GF-D8 (cell line): ENCODE measurements around the gene SPATS2.

Experiments used
- DNase-seq: peaks from one replicate; lab custom pipeline; 2025; lab: John Stamatoyannopoulos, UW

SPATS2 gene

GRCh38 chr12:49541140-49541861 lies 174.0 kb downstream of the SPATS2 start:
- DNase-seq: no peak

GRCh38 chr12:49541911-49542505 lies 174.7 kb downstream of the SPATS2 start:
- DNase-seq: no peak

DNA sequence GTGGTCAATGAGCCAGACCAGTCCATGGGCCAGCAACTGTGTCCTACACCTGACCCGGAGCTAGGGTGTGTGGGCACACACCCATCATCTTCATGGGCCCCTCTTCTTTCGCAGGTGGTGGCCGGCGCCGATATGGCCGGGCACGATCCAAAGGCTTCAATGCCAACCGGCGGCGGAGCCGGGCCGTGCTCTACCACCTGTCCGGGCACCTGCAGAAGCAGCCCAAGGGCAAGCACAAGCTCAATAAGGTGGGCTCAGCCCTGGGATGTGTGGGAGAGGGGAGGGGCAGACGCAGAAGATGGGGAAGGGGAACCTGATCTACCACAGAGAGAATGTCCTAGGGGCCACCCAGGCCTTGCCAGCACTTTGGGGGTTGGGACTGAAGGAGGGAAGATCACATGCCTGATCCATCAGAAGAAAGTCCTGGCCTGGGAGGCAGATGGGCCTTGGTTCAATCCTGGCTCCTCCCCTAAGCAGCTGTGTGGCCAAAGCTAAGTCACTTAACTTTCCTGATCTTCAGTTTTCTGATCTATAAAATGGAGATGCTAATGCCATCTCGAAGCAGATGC lies 175.4 kb downstream of the SPATS2 start:
- no peak for DNase-seq

GRCh38 chr12:49543221-49543913 lies 176.1 kb downstream of the SPATS2 start:
- DNase-seq: no peak

GRCh38 chr12:49543914-49544815 lies 176.9 kb downstream of the SPATS2 start:
- no peak for DNase-seq

DNA sequence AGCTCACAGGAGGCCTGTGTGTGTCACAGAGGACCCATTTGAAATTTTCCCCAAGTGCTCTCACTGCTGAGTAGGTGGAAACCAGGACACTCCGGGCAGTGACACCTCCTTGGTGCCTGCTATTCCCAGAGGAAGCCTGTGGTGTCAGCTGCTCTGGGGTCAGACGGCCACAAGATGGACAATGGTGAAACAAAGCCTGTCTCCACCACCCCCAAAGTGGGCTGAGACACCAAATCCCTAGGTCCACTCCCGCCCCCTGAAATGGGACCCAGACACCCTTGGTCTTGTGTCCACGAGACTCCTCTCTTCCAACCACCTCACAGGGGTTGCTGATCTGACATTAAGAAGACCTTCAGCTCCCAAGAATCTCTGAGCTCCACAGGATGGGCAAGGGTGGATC lies 178.6 kb downstream of the SPATS2 start:
- DNase-seq: no peak

DNA sequence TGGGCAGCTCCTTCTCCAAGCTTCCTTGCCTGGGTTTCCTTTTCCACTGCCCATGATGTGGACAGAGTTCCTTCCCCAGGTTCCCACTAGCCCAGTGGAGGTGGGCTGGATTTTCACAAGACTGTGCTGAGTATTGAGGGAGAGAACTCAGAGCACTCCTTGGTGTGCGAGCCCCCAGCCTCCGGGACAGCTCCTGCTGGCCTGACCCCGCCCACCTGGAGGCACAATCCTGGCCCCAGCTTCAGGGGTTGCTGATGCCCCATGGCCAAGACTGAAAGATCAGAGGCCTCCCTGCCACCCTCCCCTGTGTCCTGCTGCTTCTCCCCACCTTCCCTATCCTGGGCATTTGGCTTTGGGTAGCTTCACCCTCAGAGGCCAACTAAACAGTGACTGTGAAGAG lies 179.2 kb downstream of the SPATS2 start:
- no peak for DNase-seq

DNA sequence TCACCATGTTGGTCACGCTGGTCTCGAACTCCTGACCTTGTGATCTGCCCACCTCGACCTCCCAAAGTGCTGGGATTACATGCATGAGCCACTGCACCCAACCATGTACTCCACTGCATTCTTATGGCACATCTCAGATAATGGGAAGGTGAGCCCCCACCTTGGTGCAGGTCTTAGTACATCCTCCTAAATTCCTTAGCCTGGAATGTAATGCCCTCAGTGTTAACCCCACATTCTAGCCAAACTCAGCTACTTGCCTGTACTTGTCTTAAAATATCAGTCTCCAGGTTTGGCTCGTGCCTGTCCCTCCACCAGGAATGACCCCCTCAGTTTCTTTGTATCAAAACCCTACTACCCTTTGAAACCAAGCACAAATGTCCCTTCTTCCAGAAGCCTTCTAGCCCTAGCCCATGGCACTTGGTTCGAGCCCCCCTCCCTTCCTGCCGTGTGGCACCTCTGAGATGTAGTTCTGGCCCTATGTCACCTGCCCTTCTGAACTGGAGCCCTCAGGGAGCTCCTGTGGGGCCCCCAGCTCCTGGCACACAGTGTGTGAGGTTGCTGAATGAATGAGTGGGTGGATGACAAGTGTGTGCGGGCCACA lies 179.9 kb downstream of the SPATS2 start:
- no peak for DNase-seq

- DNase-seq: no peak
Measured at GRCh38 chr12:49548481-49548821, 181.2 kb downstream of the SPATS2 start.

GRCh38 chr12:49548822-49549648 lies 181.8 kb downstream of the SPATS2 start:
- DNase-seq: no peak

DNA sequence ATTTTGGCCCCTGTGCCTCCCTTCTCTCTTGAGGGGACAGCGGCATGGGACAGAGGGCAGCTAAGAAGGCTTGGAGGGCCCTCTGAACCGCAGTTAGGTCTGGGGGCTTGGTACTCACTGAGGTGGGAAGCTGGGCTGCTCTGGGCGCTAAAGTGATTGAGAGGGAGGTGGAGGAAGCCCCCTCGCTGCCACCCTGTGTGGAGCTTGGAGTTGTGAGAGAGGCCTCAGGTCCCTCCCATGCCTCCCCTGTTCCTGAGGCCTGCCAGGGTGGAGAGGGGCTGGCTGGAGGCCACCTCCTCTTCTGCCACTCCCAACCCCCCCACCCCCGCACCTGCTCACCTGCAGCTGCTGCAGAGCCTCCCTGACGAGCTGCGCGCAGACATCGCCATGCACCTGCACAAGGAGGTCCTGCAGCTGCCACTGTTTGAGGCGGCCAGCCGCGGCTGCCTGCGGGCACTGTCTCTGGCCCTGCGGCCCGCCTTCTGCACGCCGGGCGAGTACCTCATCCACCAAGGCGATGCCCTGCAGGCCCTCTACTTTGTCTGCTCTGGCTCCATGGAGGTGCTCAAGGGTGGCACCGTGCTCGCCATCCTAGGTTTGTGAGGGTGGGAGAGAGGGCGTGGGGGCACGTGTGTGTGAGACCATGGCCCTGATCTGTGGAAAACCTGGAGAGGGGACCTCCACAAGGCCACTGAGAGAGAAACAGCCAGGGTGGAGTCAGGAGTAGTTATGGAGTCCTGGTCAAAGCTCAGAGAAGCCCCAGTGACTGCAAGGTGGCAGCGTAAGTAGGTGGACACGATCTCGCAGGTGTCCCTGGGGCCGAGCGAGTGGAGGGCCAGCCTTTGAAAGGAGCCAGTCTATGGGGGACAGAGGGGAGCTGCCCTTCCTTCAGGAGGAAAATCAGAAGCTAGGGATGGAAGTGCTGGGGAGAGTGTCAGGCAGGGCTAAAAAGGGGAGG lies 182.8 kb downstream of the SPATS2 start:
- DNase-seq: no peak

GRCh38 chr12:49550693-49551252 lies 183.5 kb downstream of the SPATS2 start:
- DNase-seq: no peak

GRCh38 chr12:49552014-49552413 lies 184.8 kb downstream of the SPATS2 start:
- DNase-seq: no peak

GRCh38 chr12:49552425-49552824 lies 185.2 kb downstream of the SPATS2 start:
- no peak for DNase-seq

GRCh38 chr12:49552899-49553298 lies 185.6 kb downstream of the SPATS2 start:
- DNase-seq: no peak

- DNase-seq: no peak
Measured at GRCh38 chr12:49553512-49554088, 186.3 kb downstream of the SPATS2 start.

GRCh38 chr12:49554266-49554665 lies 187.0 kb downstream of the SPATS2 start:
- no peak for DNase-seq

DNA sequence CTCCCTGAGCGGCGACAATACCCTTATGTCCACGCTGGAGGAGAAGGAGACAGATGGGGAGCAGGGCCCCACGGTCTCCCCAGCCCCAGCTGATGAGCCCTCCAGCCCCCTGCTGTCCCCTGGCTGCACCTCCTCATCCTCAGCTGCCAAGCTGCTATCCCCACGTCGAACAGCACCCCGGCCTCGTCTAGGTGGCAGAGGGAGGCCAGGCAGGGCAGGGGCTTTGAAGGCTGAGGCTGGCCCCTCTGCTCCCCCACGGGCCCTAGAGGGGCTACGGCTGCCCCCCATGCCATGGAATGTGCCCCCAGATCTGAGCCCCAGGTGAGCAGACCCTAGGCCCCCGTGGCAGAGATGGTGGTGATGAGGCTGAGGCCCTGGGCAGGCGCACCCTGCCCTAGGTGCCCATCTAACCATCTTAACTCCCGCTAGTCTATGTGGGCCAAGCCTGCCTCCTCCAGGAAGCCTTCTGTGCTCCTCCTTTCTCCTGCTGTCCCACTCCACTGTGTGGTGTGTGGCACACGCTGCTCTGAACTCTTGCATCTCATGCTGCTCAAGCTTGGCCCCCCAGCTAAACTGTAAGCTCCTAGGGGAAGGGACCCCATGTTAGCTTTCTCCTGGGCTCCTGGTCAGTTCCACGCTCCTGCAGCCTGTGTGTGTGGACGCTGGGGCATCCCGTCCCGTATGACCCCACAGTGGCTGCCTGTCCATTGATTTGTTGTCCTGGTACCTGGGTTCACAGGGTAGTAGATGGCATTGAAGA lies 188.5 kb downstream of the SPATS2 start:
- DNase-seq: no peak
